HEK293 (cell line): ENCODE measurements around the gene TAS2R1.

Experiments
- CTCF ChIA-PET: fragments of 350-600 bp; formaldehyde crosslinking; extraction: SDS; loops from one replicate; lab custom pipeline; 2021; ENCODE audit warnings: antibody characterized with exemption; lab: Yijun Ruan, JAX
- POLR2A ChIA-PET: fragments of 300-600 bp; formaldehyde crosslinking; extraction: SDS; loops from one replicate; lab custom pipeline; 2020; ENCODE audit warnings: antibody characterized with exemption, inconsistent platforms; lab: Yijun Ruan, JAX
- H3K27ac ChIP-seq: fragments of 200-500 bp; sonication (Bioruptor generic); 2 replicates; pipeline ENCODE4 v1.5.1; 2014; ENCODE audit warnings: low read depth, low read length, control low read depth, inconsistent platforms; ENCODE audit errors: extremely low read depth
- H3K36me3 ChIP-seq, 2 experiments: fragments of 200-500 bp in 1 of 2; sonication (Bioruptor generic) in 1 of 2; 1 replicate in 1 of 2; 2 replicates in 1 of 2; pipeline ENCODE4 v1.5.1; 2014 to 2017; ENCODE audit warnings: inconsistent platforms in 2 of 2, low read length in 2 of 2; ENCODE audit not compliant: control insufficient read depth in 2 of 2, insufficient read depth in 1 of 2
- H3K4me1 ChIP-seq: fragments of 200-500 bp; sonication (Bioruptor generic); 2 replicates; pipeline ENCODE4 v1.5.1; 2014; ENCODE audit warnings: mild to moderate bottlenecking, low read length, inconsistent platforms; ENCODE audit not compliant: control insufficient read depth, insufficient read depth
- H3K4me3 ChIP-seq: 2 replicates; pipeline ENCODE4 v1.5.1; 2011; ENCODE audit warnings: low read depth, mild to moderate bottlenecking, control low read depth, low read length, moderate library complexity
- H3K9me3 ChIP-seq: fragments of 200-500 bp; sonication (Bioruptor generic); 2 replicates; pipeline ENCODE4 v1.5.1; 2014; ENCODE audit warnings: low read depth, low read length, inconsistent platforms; ENCODE audit not compliant: control insufficient read depth, insufficient read depth
- GFI1B ChIP-seq: fragments of 450-650 bp; formaldehyde crosslinking; IDR thresholded peaks from 2 replicates; pipeline ENCODE4 v1.5.1; 2016; ENCODE audit warnings: missing biosample characterization, missing genetic modification characterization
- KLF16 ChIP-seq: fragments of 450-650 bp; formaldehyde crosslinking; IDR thresholded peaks from 2 replicates; pipeline ENCODE4 v1.5.1; 2017; ENCODE audit warnings: missing biosample characterization, missing genetic modification characterization
- ZBTB21 ChIP-seq: fragments of 450-650 bp; formaldehyde crosslinking; IDR thresholded peaks from 2 replicates; pipeline ENCODE4 v1.5.1; 2017; ENCODE audit warnings: missing biosample characterization, missing genetic modification characterization
- ZNF2 ChIP-seq: fragments of 450-650 bp; formaldehyde crosslinking; IDR thresholded peaks from 2 replicates; pipeline ENCODE4 v1.5.1; 2016; ENCODE audit warnings: missing biosample characterization, missing genetic modification characterization
- TF ChIP-seq, protein P1 (sequence below): fragments of 450-650 bp; formaldehyde crosslinking; IDR thresholded peaks from 2 replicates; pipeline ENCODE4 v1.5.1; 2017; ENCODE audit warnings: missing biosample characterization, missing genetic modification characterization
- TF ChIP-seq, protein P2 (sequence below): fragments of 450-650 bp; formaldehyde crosslinking; IDR thresholded peaks from 2 replicates; pipeline ENCODE4; 2016; ENCODE audit warnings: missing biosample characterization, missing genetic modification characterization
- TF ChIP-seq, protein P3 (sequence below): fragments of 450-650 bp; formaldehyde crosslinking; IDR thresholded peaks from 2 replicates; pipeline ENCODE4 v1.5.1; 2017; ENCODE audit warnings: missing biosample characterization, missing genetic modification characterization
- TF ChIP-seq, protein P4 (sequence below): fragments of 450-650 bp; formaldehyde crosslinking; IDR thresholded peaks from 2 replicates; pipeline ENCODE4 v1.5.1; 2017; ENCODE audit warnings: missing biosample characterization, missing genetic modification characterization
- TF ChIP-seq, protein P5 (sequence below): fragments of 450-650 bp; formaldehyde crosslinking; IDR thresholded peaks from 2 replicates; pipeline ENCODE4 v1.5.1; 2016; ENCODE audit warnings: missing biosample characterization, missing genetic modification characterization
- TF ChIP-seq, protein P6 (sequence below): fragments of 450-650 bp; formaldehyde crosslinking; IDR thresholded peaks from 2 replicates; pipeline ENCODE4 v1.5.1; 2016; ENCODE audit warnings: missing biosample characterization, missing genetic modification characterization
- TF ChIP-seq, protein P7 (sequence below): sonication (generic); formaldehyde crosslinking; IDR thresholded peaks from 2 replicates; pipeline ENCODE4 v1.8.1; 2022; ENCODE audit warnings: mild to moderate bottlenecking, moderate library complexity, missing genetic modification reagents
- TF ChIP-seq, protein P8 (sequence below): fragments of 450-650 bp; formaldehyde crosslinking; IDR thresholded peaks from 2 replicates; pipeline ENCODE4 v1.5.1; 2016; ENCODE audit warnings: missing biosample characterization, missing genetic modification characterization

Gene TAS2R1

DNA sequence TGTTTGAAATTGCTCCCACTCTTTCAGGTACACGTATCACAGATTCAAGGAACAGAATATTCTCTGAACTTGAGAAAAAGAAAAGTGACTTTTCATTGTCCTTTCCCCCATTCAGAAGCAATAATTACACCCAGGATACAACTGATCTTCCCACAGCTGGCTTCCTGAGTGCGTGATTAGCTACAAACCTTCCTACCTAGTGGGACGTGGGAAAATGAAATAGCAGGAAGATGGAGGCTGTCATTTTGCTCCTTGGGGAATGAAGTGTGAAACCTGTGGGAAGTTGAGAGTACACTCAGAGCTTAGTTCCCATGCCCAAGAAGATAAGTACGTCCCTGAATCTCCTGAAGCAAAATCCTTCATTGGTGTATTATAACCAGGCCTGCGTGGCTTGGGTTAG is 2.6 kb downstream of the TAS2R1 start:
- no peak overlapping the region for H3K27ac ChIP-seq
- H3K4me3 ChIP-seq = no peak overlapping the region
- no peaks in the 10 kb centered on the region for H3K4me1 ChIP-seq
- H3K36me3 ChIP-seq = no peaks in the 10 kb centered on the region
- CTCF ChIA-PET = interaction anchor here (0.7 kb wide), 1 partner anchor 1110 kb away, joined by 3 read pairs; no protein-coding TSS in a partner anchor
- H3K9me3 ChIP-seq = no peaks in the 10 kb centered on the region
- POLR2A ChIA-PET = interaction anchor here (0.6 kb wide), 1 partner anchor 1777 kb away, joined by 3 read pairs; no protein-coding TSS in a partner anchor
- TF ChIP-seq, protein P1, sequence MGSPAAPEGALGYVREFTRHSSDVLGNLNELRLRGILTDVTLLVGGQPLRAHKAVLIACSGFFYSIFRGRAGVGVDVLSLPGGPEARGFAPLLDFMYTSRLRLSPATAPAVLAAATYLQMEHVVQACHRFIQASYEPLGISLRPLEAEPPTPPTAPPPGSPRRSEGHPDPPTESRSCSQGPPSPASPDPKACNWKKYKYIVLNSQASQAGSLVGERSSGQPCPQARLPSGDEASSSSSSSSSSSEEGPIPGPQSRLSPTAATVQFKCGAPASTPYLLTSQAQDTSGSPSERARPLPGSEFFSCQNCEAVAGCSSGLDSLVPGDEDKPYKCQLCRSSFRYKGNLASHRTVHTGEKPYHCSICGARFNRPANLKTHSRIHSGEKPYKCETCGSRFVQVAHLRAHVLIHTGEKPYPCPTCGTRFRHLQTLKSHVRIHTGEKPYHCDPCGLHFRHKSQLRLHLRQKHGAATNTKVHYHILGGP (tag by site-specific recombination) = no peak
- TF ChIP-seq GFI1B (tag by site-specific recombination) (no peak), ZNF2 (tag by site-specific recombination) (no peak)
- TF ChIP-seq, protein P2, sequence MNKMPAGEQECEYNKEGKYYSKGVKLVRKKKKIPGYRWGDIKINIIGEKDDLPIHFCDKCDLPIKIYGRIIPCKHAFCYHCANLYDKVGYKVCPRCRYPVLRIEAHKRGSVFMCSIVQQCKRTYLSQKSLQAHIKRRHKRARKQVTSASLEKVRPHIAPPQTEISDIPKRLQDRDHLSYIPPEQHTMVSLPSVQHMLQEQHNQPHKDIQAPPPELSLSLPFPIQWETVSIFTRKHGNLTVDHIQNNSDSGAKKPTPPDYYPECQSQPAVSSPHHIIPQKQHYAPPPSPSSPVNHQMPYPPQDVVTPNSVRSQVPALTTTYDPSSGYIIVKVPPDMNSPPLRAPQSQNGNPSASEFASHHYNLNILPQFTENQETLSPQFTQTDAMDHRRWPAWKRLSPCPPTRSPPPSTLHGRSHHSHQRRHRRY (tag by site-specific recombination) = no peak
- TF ChIP-seq, protein P3, sequence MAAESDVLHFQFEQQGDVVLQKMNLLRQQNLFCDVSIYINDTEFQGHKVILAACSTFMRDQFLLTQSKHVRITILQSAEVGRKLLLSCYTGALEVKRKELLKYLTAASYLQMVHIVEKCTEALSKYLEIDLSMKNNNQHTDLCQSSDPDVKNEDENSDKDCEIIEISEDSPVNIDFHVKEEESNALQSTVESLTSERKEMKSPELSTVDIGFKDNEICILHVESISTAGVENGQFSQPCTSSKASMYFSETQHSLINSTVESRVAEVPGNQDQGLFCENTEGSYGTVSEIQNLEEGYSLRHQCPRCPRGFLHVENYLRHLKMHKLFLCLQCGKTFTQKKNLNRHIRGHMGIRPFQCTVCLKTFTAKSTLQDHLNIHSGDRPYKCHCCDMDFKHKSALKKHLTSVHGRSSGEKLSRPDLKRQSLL = no peak

DNA sequence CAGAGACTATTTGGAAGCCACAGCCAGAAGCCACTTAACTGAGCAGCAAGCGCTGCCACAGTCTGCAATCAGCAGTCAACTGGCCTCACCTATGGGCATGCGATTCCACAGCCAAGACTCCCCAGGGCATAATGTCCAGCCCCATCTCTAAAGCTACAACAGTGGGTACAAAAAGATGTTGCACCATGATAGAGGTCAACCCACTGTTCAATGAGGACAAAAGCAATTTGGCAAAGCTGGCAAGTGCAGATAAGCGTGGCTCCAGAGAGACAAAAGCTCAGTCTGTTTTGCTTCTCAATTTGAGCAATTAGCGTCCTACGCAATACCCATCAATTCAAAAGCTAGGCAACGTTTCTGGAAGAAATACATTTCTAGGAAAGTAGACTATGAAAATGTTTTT is 3.2 kb downstream of the TAS2R1 start:
- H3K36me3 ChIP-seq = no peaks in the 10 kb centered on the region
- ChIA-PET CTCF (no interaction called here), POLR2A (no interaction called here)

More for the DNA sequence above, 3.2 kb downstream of the TAS2R1 start:
- Histone ChIP-seq H3K4me1 (no peaks in the 10 kb centered on the region), H3K27ac (no peak overlapping the region), H3K9me3 (no peaks in the 10 kb centered on the region), H3K4me3 (no peak overlapping the region)
- TF ChIP-seq ZBTB21 (tag by site-specific recombination) = no peak
- TF ChIP-seq, protein P4, sequence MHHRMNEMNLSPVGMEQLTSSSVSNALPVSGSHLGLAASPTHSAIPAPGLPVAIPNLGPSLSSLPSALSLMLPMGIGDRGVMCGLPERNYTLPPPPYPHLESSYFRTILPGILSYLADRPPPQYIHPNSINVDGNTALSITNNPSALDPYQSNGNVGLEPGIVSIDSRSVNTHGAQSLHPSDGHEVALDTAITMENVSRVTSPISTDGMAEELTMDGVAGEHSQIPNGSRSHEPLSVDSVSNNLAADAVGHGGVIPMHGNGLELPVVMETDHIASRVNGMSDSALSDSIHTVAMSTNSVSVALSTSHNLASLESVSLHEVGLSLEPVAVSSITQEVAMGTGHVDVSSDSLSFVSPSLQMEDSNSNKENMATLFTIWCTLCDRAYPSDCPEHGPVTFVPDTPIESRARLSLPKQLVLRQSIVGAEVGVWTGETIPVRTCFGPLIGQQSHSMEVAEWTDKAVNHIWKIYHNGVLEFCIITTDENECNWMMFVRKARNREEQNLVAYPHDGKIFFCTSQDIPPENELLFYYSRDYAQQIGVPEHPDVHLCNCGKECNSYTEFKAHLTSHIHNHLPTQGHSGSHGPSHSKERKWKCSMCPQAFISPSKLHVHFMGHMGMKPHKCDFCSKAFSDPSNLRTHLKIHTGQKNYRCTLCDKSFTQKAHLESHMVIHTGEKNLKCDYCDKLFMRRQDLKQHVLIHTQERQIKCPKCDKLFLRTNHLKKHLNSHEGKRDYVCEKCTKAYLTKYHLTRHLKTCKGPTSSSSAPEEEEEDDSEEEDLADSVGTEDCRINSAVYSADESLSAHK (tag by site-specific recombination) = no peak
- TF ChIP-seq, protein P5, sequence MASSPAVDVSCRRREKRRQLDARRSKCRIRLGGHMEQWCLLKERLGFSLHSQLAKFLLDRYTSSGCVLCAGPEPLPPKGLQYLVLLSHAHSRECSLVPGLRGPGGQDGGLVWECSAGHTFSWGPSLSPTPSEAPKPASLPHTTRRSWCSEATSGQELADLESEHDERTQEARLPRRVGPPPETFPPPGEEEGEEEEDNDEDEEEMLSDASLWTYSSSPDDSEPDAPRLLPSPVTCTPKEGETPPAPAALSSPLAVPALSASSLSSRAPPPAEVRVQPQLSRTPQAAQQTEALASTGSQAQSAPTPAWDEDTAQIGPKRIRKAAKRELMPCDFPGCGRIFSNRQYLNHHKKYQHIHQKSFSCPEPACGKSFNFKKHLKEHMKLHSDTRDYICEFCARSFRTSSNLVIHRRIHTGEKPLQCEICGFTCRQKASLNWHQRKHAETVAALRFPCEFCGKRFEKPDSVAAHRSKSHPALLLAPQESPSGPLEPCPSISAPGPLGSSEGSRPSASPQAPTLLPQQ (tag by site-specific recombination) = no peak
- no peak for TF ChIP-seq KLF16 (tag by site-specific recombination)
- TF ChIP-seq, protein P6, sequence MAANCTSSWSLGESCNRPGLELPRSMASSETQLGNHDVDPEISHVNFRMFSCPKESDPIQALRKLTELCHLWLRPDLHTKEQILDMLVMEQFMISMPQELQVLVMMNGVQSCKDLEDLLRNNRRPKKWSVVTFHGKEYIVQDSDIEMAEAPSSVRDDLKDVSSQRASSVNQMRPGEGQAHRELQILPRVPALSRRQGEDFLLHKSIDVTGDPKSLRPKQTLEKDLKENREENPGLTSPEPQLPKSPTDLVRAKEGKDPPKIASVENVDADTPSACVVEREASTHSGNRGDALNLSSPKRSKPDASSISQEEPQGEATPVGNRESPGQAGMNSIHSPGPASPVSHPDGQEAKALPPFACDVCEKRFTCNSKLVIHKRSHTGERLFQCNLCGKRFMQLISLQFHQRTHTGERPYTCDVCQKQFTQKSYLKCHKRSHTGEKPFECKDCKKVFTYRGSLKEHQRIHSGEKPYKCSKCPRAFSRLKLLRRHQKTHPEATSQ = no peak
- TF ChIP-seq, protein P7, sequence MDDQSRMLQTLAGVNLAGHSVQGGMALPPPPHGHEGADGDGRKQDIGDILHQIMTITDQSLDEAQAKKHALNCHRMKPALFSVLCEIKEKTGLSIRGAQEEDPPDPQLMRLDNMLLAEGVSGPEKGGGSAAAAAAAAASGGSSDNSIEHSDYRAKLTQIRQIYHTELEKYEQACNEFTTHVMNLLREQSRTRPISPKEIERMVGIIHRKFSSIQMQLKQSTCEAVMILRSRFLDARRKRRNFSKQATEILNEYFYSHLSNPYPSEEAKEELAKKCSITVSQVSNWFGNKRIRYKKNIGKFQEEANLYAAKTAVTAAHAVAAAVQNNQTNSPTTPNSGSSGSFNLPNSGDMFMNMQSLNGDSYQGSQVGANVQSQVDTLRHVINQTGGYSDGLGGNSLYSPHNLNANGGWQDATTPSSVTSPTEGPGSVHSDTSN = no peak
- TF ChIP-seq, protein P8, sequence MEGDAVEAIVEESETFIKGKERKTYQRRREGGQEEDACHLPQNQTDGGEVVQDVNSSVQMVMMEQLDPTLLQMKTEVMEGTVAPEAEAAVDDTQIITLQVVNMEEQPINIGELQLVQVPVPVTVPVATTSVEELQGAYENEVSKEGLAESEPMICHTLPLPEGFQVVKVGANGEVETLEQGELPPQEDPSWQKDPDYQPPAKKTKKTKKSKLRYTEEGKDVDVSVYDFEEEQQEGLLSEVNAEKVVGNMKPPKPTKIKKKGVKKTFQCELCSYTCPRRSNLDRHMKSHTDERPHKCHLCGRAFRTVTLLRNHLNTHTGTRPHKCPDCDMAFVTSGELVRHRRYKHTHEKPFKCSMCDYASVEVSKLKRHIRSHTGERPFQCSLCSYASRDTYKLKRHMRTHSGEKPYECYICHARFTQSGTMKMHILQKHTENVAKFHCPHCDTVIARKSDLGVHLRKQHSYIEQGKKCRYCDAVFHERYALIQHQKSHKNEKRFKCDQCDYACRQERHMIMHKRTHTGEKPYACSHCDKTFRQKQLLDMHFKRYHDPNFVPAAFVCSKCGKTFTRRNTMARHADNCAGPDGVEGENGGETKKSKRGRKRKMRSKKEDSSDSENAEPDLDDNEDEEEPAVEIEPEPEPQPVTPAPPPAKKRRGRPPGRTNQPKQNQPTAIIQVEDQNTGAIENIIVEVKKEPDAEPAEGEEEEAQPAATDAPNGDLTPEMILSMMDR (tag by site-specific recombination) = no peak
